Esophagus squamous epithelium (tissue), 5 donors: ENCODE data around the gene RNF32. TPM values are rescaled to one million over a fixed set of nuclear protein-coding genes. Genes with fewer than 3 reads are reported as not detected.

Experiments used
- DNase-seq: peaks from one replicate; lab custom pipeline; 2025; lab: John Stamatoyannopoulos, UW
- H3K27ac ChIP-seq, 4 donors: fragments of 200-600 bp; sonication (generic); one replicate each; pipeline ENCODE4 v1.5.1; 2016 to 2019; ENCODE audit warnings: mild to moderate bottlenecking in 1 of 4
- H3K27me3 ChIP-seq, 4 donors: fragments of 200-600 bp; sonication (generic); 1 replicate in 3 of 4; 2 replicates in 1 of 4; pipeline versions ENCODE4 v1.5.1 to v1.6.0; 2017 to 2021; ENCODE audit warnings: antibody characterized with exemption in 1 of 4
- H3K36me3 ChIP-seq, 3 donors: fragments of 200-600 bp; sonication (generic); one replicate each; pipeline ENCODE4 v1.5.1; 2016 to 2019
- H3K4me1 ChIP-seq, 3 donors: fragments of 200-600 bp; sonication (generic); one replicate each; pipeline ENCODE4 v1.5.1; 2017 to 2019
- H3K4me3 ChIP-seq, 4 donors: fragments of 200-600 bp; sonication (generic); 1 replicate in 3 of 4; 2 replicates in 1 of 4; pipeline ENCODE4 v1.5.1; 2016 to 2019; ENCODE audit warnings: mild to moderate bottlenecking in 2 of 4, moderate library complexity in 1 of 4
- H3K9me3 ChIP-seq, 3 donors: fragments of 200-600 bp; sonication (generic); one replicate each; pipeline ENCODE4 v1.5.1; 2016 to 2019
- CTCF ChIP-seq, 6 experiments: fragments of 450-650 bp in 4 of 6; fragments of 200-600 bp in 2 of 6; sonication (generic) in 2 of 6; IDR thresholded peaks; one replicate each; pipeline ENCODE4 v1.5.1; 2016 to 2019; ENCODE audit warnings: antibody characterized with exemption in 6 of 6, mild to moderate bottlenecking in 4 of 6, moderate library complexity in 4 of 6
- POLR2A ChIP-seq, 4 donors: fragments of 450-650 bp; IDR thresholded peaks; one replicate each; pipeline ENCODE4 v1.6.1; 2017; ENCODE audit warnings: antibody characterized with exemption in 4 of 4, mild to moderate bottlenecking in 4 of 4, moderate library complexity in 3 of 4
- WGBS, 2 donors: methylation state at CpG; one replicate each; pipeline ENCODE4 v1.1.5; 2018; 5-methylcytosine and 5-hydroxymethylcytosine counted together
- intact Hi-C: fragments of 100-400 bp; cut with DNase I; formaldehyde crosslinking; loops from one replicate; pipeline ENCODE4 v1.15.0; 2022
- total RNA-seq, 4 donors: library from RNA; depleted of rRNA; stranded (reverse); fragments of >200 nt; gene quantifications; one replicate each; pipeline ENCODE4 v1.1.0, GENCODE V29; 2016
- donor health status: DM: yes; HTN: yes; CAD: no.

Gene RNF32
- total RNA-seq, 4 donors from 2014 or later, result 0.64 to 1.7 (median 0.66) TPM; not detected in 1

DNA sequence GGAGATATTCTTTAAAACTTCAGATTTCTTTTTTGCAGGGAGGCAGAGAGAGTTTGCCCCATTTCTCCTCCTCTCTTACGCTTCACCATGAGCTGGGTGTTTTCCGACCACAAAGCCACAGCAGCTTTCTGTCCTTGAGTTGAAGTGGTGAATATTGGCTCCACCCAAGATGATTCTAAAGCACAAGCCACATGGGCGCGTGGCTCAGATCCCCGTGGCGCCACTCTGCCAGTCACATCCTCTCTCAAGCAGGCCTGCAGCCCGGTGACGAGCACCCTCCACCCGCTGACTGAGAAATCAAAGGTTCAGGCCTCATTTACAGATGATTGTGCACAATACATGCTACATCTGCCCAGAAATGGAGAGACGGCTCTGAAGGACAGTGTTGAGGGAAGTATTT, 27.6 kb upstream of the RNF32 start:
- intact Hi-C loops, result no loop called here
- Histone ChIP-seq H3K27me3 (peaks cover 0 to 33% (median 0%) of the 10 kb centered on the region in 4 donors), H3K27ac (no peak overlapping the region), H3K4me1 (peaks cover 0 to 28% (median 5%) of the 10 kb centered on the region in 3 donors), H3K9me3 (no peaks in the 10 kb centered on the region), H3K36me3 (no peaks in the 10 kb centered on the region), H3K4me3 (no peak overlapping the region)
- no peak for DNase-seq
- no peak for TF ChIP-seq CTCF (IDR thresholded peaks at IDR 0.05)
- TF ChIP-seq POLR2A (IDR thresholded peaks at IDR 0.05), result no peak
- WGBS, 2 donors, result 68 to 76% methylated on average over 9 to 10 of the region's 10 CpGs

DNA sequence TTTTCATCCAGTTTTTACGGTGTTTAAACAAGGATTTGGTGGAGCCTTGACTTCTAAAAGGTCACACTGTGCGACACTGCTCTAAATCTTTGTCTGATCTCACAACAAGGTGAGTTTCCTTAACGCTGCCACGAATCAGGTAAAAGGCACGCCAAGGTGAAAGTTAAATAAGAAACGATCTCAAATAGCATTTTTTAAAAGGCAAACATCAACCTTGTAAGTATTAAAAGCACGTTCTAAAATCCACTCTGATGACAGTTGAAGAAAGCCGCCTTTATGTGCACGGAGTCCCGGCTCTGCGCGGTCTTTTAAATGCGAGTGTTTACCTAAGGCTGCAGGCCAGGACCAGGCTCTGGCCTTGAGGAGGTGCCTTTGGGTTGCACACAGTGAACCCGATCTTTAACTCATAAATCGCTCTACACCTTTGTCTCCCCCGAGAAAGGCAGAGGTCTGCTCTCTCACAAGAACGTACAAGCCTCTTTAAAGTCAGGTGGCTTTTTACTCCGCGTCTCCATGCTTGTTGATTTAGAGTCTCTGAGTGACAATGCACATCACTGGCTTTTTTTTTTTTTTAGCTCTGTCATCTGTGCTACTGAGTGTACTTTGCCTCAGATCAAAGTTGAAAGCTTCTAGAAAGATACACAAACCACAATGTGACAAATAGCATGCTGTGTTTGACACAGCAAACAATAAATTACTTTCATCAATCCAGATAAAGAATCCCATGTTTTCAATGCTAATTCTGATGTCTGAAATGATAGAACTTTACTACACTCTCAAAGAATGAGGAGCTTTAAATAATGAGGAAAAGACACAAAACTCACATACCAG, 25.9 kb upstream of the RNF32 start:
- intact Hi-C loops, result no loop called here
- H3K36me3 ChIP-seq, result no peaks in the 10 kb centered on the region
- peaks cover 0 to 42% (median 0%) of the 10 kb centered on the region in 4 donors for H3K27me3 ChIP-seq
- H3K4me1 ChIP-seq, result peaks cover 0 to 21% (median 3%) of the 10 kb centered on the region in 3 donors
- H3K9me3 ChIP-seq, result no peaks in the 10 kb centered on the region
- TF ChIP-seq CTCF (IDR thresholded peaks at IDR 0.05) (no peak), POLR2A (IDR thresholded peaks at IDR 0.05) (no peak)
- no peak overlapping the region for H3K4me3 ChIP-seq
- no peak for DNase-seq
- no peak overlapping the region for H3K27ac ChIP-seq
- WGBS, 2 donors, result 86 to 90% methylated on average over 19 of the region's 19 CpGs

- 13 to 25% methylated on average over 10 to 19 of the region's 92 CpGs for WGBS, 2 donors
- TF ChIP-seq CTCF (IDR thresholded peaks at IDR 0.05), result no peak
- no peak for TF ChIP-seq POLR2A (IDR thresholded peaks at IDR 0.05)
- Histone ChIP-seq H3K27ac (no peak overlapping the region), H3K4me3 (peak overlapping the region; percentile 22 to 61 (median 44)), H3K4me1 (peaks cover 0 to 13% (median 3%) of the 10 kb centered on the region in 3 donors), H3K9me3 (no peaks in the 10 kb centered on the region), H3K27me3 (peaks cover 0 to 44% (median 0%) of the 10 kb centered on the region in 4 donors), H3K36me3 (no peaks in the 10 kb centered on the region)
- intact Hi-C loops, result no loop called here
- DNase-seq, result no peak
Measured at GRCh38 chr7:156616269-156617202, 24.0 kb upstream of the RNF32 start.

DNA sequence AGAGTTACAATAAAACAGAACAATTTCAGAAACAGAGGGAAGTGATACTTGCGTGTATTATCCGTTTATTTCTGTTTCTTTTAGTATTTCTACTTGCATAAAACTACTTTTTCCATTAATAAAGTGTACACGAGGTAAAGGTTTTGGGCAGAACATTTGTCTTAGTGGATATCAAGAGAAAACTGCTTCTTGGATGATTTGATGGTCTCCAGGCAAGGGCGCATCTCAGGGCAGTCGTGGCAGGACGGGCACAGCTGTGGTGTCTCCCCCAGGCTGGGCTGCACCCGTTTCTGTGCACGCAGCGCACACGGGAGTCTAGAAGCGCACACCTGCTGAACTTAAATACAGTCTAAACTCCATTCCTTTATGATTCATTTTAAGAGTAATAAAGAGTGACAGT, 23.4 kb upstream of the RNF32 start:
- Histone ChIP-seq H3K27me3 (peaks cover 0 to 44% (median 0%) of the 10 kb centered on the region in 4 donors), H3K4me3 (peak overlapping the region in 3 of 4 donors; percentile 22 to 61 (median 47)), H3K27ac (no peak overlapping the region), H3K36me3 (no peaks in the 10 kb centered on the region), H3K4me1 (peaks cover 0 to 19% (median 3%) of the 10 kb centered on the region in 3 donors), H3K9me3 (no peaks in the 10 kb centered on the region)
- DNase-seq, result no peak
- TF ChIP-seq POLR2A (IDR thresholded peaks at IDR 0.05) (no peak), CTCF (IDR thresholded peaks at IDR 0.05) (no peak)
- intact Hi-C loops, result no loop called here
- 74 to 75% methylated on average over 11 of the region's 11 CpGs for WGBS, 2 donors
